ENCODE data around the gene DLEC1.

The DLEC1 gene

DNA sequence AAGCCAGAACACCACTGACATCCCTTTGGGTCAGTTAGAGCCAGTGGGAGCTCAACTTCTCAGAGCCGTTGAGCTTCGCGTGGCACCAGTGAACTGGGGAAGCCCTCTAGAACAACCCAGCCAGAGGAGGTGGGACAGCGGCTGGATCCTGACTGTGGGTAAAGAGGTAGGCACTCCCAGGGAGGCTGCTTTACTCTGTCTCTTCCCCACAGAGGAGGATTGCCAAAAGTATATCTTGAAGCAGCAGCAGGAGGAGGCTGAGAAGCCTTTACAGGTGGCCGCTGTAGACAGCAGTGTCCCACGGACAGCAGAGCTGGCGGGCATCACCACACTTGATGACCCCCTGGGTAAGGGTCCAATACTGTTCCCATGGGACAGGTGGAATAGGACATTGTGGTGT lies 100.6 kb downstream of the DLEC1 start:
- Mint-ChIP-seq H3K27me3 (ENCODE audit: low read depth) (no peaks in the 10 kb centered on the region), H3K4me1 (peaks cover 36% of the 10 kb centered on the region), H3K9me3 (no peaks in the 10 kb centered on the region), H3K4me3 (peak overlapping the region; percentile 82 to 93 (median 89)), H3K27ac (peak overlapping the region in 1 of 3 experiments; percentile 79), H3K36me3 (ENCODE audit: low read depth) (peaks cover 7% of the 10 kb centered on the region)
- TF ChIP-seq, protein P1, sequence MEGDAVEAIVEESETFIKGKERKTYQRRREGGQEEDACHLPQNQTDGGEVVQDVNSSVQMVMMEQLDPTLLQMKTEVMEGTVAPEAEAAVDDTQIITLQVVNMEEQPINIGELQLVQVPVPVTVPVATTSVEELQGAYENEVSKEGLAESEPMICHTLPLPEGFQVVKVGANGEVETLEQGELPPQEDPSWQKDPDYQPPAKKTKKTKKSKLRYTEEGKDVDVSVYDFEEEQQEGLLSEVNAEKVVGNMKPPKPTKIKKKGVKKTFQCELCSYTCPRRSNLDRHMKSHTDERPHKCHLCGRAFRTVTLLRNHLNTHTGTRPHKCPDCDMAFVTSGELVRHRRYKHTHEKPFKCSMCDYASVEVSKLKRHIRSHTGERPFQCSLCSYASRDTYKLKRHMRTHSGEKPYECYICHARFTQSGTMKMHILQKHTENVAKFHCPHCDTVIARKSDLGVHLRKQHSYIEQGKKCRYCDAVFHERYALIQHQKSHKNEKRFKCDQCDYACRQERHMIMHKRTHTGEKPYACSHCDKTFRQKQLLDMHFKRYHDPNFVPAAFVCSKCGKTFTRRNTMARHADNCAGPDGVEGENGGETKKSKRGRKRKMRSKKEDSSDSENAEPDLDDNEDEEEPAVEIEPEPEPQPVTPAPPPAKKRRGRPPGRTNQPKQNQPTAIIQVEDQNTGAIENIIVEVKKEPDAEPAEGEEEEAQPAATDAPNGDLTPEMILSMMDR (IDR thresholded peaks at IDR 0.05; ENCODE audit: unreplicated experiment in 3 of 3) = no peak

DNA sequence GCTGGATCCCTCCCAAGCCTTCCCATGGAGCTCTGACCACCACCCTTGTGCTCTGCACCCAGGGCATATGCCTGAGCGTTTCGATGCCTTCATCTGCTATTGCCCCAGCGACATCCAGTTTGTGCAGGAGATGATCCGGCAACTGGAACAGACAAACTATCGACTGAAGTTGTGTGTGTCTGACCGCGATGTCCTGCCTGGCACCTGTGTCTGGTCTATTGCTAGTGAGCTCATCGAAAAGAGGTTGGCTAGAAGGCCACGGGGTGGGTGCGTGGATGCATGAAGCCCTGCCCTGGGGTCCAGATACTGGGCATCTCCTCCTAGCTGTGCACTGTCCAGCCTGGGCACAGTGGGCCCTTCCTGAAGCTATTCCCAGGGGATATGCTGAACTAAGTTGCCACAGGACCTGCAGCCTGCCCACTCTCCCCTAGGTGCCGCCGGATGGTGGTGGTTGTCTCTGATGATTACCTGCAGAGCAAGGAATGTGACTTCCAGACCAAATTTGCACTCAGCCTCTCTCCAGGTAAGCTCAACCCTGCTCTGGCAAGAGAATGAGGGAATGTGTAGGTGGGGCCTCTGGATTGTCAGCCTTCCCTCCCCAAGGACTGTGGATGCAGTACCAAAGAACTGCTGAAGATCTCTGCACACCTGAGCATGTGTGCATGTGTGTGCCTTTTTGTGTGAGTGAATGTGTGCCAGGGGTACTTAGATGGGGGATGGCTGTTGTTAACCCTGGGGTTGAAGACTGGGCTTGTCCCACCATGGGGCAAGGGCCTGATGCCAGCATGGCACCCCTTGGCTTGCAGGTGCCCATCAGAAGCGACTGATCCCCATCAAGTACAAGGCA lies 101.5 kb downstream of the DLEC1 start:
- Mint-ChIP-seq H3K9me3 (peaks cover 3% of the 10 kb centered on the region), H3K36me3 (ENCODE audit: low read depth) (peaks cover 7% of the 10 kb centered on the region), H3K4me3 (peak overlapping the region; percentile 46 to 73 (median 49)), H3K4me1 (peaks cover 29% of the 10 kb centered on the region), H3K27me3 (ENCODE audit: low read depth) (no peaks in the 10 kb centered on the region), H3K27ac (no peak overlapping the region)
- TF ChIP-seq, protein P1 (IDR thresholded peaks at IDR 0.05; ENCODE audit: unreplicated experiment in 3 of 3) = no peak

DNA sequence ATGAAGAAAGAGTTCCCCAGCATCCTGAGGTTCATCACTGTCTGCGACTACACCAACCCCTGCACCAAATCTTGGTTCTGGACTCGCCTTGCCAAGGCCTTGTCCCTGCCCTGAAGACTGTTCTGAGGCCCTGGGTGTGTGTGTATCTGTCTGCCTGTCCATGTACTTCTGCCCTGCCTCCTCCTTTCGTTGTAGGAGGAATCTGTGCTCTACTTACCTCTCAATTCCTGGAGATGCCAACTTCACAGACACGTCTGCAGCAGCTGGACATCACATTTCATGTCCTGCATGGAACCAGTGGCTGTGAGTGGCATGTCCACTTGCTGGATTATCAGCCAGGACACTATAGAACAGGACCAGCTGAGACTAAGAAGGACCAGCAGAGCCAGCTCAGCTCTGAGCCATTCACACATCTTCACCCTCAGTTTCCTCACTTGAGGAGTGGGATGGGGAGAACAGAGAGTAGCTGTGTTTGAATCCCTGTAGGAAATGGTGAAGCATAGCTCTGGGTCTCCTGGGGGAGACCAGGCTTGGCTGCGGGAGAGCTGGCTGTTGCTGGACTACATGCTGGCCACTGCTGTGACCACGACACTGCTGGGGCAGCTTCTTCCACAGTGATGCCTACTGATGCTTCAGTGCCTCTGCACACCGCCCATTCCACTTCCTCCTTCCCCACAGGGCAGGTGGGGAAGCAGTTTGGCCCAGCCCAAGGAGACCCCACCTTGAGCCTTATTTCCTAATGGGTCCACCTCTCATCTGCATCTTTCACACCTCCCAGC lies 102.4 kb downstream of the DLEC1 start:
- Mint-ChIP-seq H3K9me3 (peaks cover 9% of the 10 kb centered on the region), H3K27me3 (ENCODE audit: low read depth) (no peaks in the 10 kb centered on the region), H3K4me1 (peaks cover 21% of the 10 kb centered on the region), H3K36me3 (ENCODE audit: low read depth) (peaks cover 7% of the 10 kb centered on the region), H3K27ac (no peak overlapping the region), H3K4me3 (peak overlapping the region; percentile 49 to 73 (median 72))
- TF ChIP-seq, protein P1 (IDR thresholded peaks at IDR 0.05; ENCODE audit: unreplicated experiment in 3 of 3) = no peak

DNA sequence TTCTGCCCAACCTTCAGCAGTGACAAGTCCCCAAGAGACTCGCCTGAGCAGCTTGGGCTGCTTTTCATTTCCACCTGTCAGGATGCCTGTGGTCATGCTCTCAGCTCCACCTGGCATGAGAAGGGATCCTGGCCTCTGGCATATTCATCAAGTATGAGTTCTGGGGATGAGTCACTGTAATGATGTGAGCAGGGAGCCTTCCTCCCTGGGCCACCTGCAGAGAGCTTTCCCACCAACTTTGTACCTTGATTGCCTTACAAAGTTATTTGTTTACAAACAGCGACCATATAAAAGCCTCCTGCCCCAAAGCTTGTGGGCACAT lies 102.9 kb downstream of the DLEC1 start:
- Mint-ChIP-seq H3K4me1 (peaks cover 19% of the 10 kb centered on the region), H3K27me3 (ENCODE audit: low read depth) (no peaks in the 10 kb centered on the region), H3K9me3 (peaks cover 10% of the 10 kb centered on the region), H3K36me3 (ENCODE audit: low read depth) (peaks cover 7% of the 10 kb centered on the region), H3K27ac (no peak overlapping the region), H3K4me3 (peak overlapping the region in 2 of 3 experiments; percentile 25 to 55)
- TF ChIP-seq, protein P1 (IDR thresholded peaks at IDR 0.05; ENCODE audit: unreplicated experiment in 3 of 3) = no peak

DNA sequence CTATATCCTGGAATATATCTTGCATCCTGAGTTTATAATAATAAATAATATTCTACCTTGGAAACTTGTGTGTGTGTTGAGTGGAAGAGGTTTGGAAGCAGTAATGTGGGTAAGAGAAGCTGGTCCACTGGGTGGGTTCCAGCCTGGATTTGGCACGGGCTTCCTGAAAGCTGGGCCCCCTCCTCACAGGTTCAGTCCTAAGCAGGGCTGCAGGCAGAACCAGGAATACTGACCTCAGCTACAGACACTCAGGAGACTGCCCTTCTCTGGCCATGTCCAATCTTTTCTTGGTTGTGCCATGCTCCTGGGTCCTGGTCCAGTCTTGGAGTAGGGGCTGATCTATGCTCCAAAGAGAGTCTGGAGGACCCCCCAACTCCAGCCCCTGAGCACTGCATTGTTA lies 104.0 kb downstream of the DLEC1 start:
- Mint-ChIP-seq H3K27ac (no peak overlapping the region), H3K4me3 (no peak overlapping the region), H3K4me1 (peaks cover 15% of the 10 kb centered on the region), H3K36me3 (ENCODE audit: low read depth) (peaks cover 7% of the 10 kb centered on the region), H3K9me3 (peaks cover 10% of the 10 kb centered on the region), H3K27me3 (ENCODE audit: low read depth) (no peaks in the 10 kb centered on the region)
- TF ChIP-seq, protein P1 (IDR thresholded peaks at IDR 0.05; ENCODE audit: unreplicated experiment in 3 of 3) = no peak
